ENCODE measurements around the gene ITGB1BP1. TPM values are rescaled to one million over a fixed set of nuclear protein-coding genes. Genes with fewer than 3 reads are reported as not detected.
"Not testable (repeated sequence)": the region's sequence is repeated elsewhere in the genome, so short reads cannot be mapped to it uniquely, and the experiment has no call there.

The ITGB1BP1 gene
- total and polyA plus RNA-seq, 12 donors, result 51.4 to 224 (median 134) TPM

DNA sequence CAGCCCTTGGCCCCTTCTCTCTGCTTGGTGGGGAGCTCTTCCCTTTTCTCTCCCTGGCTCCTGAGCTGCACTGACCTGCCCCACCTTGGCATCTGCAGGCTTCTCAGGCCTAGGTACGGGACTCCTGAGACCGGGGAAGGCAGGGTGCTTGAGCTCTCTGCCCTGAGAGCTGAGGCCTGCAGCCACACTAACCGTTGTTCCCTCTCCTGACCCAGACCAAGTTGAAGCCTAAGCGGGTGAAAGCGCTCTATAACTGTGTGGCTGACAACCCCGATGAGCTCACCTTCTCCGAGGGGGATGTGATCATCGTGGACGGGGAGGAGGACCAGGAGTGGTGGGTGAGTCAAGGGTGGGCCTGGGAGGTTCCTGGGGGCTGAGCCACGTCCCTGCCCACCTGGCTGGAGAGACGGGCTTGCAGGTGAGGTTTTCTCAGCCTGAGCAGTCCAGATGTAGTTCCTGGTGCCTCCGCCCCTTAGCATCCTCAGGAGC lies 22.2 kb downstream of the ITGB1BP1 start:
- peaks cover 0 to 94% (median 0%) of the 10 kb centered on the region in 9 donors for H3K36me3 ChIP-seq
- WGBS, 2 donors, result 95 to 96% methylated on average over 12 of the region's 12 CpGs

DNA sequence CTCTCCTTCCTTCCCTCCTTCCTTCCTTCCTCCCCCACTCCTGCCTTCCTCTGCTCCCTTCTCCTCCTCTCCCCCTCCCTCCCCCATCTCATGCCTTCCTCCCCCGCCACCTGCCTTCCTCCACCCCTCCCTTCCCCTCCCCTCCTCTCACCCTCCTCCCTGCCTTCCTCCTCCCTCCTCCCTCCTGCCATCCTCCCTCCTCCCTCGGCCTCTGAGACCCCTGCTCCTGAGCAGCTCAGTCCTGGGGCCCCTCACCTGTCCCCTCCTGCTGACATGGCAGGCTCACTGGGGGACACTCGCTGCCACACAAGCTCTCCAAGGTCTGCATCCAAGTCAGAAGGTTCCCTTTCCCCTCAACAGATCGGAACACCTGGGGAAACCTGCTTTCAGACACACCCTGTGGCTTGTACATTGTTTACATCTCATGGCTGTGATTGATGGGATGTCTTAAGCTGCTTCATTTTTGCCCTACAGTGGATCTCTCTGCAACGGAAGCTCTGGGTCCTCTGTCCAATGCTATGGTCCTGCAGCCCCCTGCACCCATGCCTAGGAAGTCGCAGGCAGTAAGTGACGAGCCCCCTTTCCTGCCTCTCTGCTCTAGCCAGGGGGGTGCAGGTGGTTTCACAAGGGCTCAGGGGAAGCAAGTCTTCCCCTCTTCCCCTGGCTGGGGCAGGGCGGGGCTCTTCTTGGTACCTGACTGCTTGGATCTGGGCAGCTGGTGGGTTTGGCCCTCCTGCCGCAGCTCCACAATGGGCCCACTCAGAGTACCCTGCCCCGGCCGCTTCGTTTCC lies 22.9 kb downstream of the ITGB1BP1 start:
- H3K36me3 ChIP-seq, result peaks cover 0 to 96% (median 0%) of the 10 kb centered on the region in 9 donors
- no peak overlapping the region for H3K4me3 ChIP-seq
- intact Hi-C loops (cut with DNase I), result no loop called here
- TF ChIP-seq, protein P1, sequence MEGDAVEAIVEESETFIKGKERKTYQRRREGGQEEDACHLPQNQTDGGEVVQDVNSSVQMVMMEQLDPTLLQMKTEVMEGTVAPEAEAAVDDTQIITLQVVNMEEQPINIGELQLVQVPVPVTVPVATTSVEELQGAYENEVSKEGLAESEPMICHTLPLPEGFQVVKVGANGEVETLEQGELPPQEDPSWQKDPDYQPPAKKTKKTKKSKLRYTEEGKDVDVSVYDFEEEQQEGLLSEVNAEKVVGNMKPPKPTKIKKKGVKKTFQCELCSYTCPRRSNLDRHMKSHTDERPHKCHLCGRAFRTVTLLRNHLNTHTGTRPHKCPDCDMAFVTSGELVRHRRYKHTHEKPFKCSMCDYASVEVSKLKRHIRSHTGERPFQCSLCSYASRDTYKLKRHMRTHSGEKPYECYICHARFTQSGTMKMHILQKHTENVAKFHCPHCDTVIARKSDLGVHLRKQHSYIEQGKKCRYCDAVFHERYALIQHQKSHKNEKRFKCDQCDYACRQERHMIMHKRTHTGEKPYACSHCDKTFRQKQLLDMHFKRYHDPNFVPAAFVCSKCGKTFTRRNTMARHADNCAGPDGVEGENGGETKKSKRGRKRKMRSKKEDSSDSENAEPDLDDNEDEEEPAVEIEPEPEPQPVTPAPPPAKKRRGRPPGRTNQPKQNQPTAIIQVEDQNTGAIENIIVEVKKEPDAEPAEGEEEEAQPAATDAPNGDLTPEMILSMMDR (IDR thresholded peaks at IDR 0.05), result no peak
- no peak for DNase-seq
- no peak for ATAC-seq
- no peak overlapping the region for H3K27ac ChIP-seq
- no peaks in the 10 kb centered on the region for H3K9me3 ChIP-seq
- no peaks in the 10 kb centered on the region for H3K27me3 ChIP-seq
- H3K4me1 ChIP-seq, result peaks cover 0 to 37% (median 11%) of the 10 kb centered on the region in 9 donors
- WGBS, 2 donors, result 92 to 94% methylated on average over 11 to 12 of the region's 12 CpGs

More for the DNA sequence above, 22.2 kb downstream of the ITGB1BP1 start:
- H3K4me1 ChIP-seq, result peaks cover 0 to 37% (median 11%) of the 10 kb centered on the region in 9 donors
- H3K4me3 ChIP-seq, result no peak overlapping the region
- DNase-seq (no peak), ATAC-seq (peak in 2 of 8 donors; percentile 3 to 58)
- TF ChIP-seq, protein P1 (IDR thresholded peaks at IDR 0.05), result no peak
- no peaks in the 10 kb centered on the region for H3K27me3 ChIP-seq
- no peaks in the 10 kb centered on the region for H3K9me3 ChIP-seq
- intact Hi-C loops (cut with DNase I), result no loop called here
- H3K27ac ChIP-seq, result no peak overlapping the region

DNA sequence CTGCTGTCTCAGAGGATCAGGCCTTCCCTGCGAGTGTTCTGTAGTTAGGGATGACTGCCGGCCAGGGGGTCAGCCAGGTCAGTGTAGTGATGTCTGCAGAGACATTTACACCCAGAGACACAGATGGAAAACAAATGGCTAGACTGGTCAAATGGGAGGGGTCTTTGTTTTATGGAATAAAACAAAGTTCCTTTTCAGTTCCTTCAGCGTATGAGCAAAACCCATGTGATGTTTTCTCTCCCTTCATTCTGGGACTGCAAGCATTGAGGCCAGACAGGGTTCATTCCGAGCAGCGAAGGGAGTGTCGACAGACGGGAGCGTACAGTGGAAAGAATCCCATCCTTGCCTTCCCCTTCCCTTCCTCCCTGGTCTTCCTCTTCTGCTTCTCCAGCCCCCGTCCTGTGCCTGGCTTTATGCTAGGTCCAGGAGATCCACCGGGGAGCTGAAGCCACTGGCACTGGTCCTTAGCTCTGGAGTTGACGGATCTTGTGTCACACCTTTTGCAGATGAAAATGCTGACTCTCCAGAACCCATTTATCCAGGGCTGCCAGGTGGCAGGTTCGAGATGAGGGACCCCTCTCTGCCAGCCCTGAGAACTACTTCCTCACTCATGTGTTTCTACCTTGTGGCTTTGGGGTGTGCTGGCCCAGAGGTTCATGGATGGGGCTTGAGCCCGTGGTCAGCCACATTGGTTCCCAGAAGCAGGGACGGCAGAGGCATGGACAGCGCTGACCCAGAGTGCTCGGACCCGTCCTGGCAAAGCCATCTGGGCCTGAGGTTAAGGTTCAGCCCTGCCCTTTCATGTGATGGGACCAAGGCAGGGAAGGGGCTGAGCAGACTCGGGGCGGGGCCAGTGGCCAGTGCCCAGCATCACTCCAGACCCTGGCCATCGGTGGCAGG lies 24.2 kb downstream of the ITGB1BP1 start:
- H3K27me3 ChIP-seq, result no peaks in the 10 kb centered on the region
- TF ChIP-seq, protein P1 (IDR thresholded peaks at IDR 0.05), result no peak
- DNase-seq (peak in 1 of 2 donors; percentile 47), ATAC-seq (peak; percentile 42 to 79 (median 66))
- WGBS, 2 donors, result 78 to 79% methylated on average over 20 of the region's 20 CpGs
- peaks cover 0 to 32% (median 10%) of the 10 kb centered on the region in 9 donors for H3K4me1 ChIP-seq
- intact Hi-C loops (cut with DNase I), result no loop called here
- H3K9me3 ChIP-seq, result no peaks in the 10 kb centered on the region
- peak overlapping the region; percentile 37 to 81 (median 58) for H3K27ac ChIP-seq
- H3K4me3 ChIP-seq, result no peak overlapping the region
- H3K36me3 ChIP-seq, result peaks cover 0 to 96% (median 0%) of the 10 kb centered on the region in 9 donors

DNA sequence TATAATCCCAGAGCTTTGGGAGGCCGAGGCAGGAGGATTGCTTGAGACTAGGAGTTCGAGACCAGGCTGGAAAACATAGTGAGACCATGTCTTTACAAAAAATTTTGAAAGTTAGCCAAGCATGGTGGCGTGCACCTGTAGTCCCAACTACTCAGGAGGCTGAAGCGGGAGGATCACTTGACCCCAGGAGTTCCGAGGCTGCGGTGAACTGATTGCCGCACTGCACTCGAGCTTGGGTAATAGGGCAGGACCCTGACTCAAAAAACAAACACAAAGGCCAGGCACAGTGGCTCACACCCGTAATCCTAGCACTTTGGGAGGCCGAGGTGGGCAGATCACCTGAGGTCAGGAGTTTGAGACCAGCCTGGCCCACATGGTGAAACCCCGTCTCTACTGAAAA lies 25.1 kb downstream of the ITGB1BP1 start:
- peaks cover 0 to 31% (median 10%) of the 10 kb centered on the region in 9 donors for H3K4me1 ChIP-seq
- intact Hi-C loops (cut with DNase I); DNase-seq; ATAC-seq; H3K9me3 ChIP-seq; H3K27me3 ChIP-seq; H3K4me3 ChIP-seq: not testable (repeated sequence)
- 96% methylated on average over 11 of the region's 11 CpGs for WGBS, 2 donors
- H3K27ac ChIP-seq, result peak overlapping the region in 6 of 10 donors; percentile 5 to 70 (median 48)
- H3K36me3 ChIP-seq, result peaks cover 0 to 93% (median 0%) of the 10 kb centered on the region in 9 donors
